ENCODE results near the gene PSMD3.

Gene PSMD3

GRCh38 chr17:40023590-40024292, 43.1 kb downstream of the PSMD3 start:
- DNase-seq: no peak

GRCh38 chr17:40024901-40025300, 44.3 kb downstream of the PSMD3 start:
- no peak for DNase-seq

- no peak for DNase-seq
Measured at GRCh38 chr17:40025559-40025958, 45.0 kb downstream of the PSMD3 start.

- no peak for DNase-seq
Measured at GRCh38 chr17:40025991-40026815, 45.6 kb downstream of the PSMD3 start.

GRCh38 chr17:40026816-40027613, 46.4 kb downstream of the PSMD3 start:
- peak; percentile 34 for DNase-seq

- DNase-seq: no peak
Measured at GRCh38 chr17:40027614-40028012, 47.0 kb downstream of the PSMD3 start.

- no peak for DNase-seq
Measured at GRCh38 chr17:40028595-40028994, 48.0 kb downstream of the PSMD3 start.

GRCh38 chr17:40031706-40032105, 51.1 kb downstream of the PSMD3 start:
- DNase-seq: no peak

- DNase-seq: no peak
Measured at GRCh38 chr17:40032322-40033320, 52.0 kb downstream of the PSMD3 start.

- no peak for DNase-seq
Measured at GRCh38 chr17:40033339-40033738, 52.7 kb downstream of the PSMD3 start.

GRCh38 chr17:40034426-40035161, 54.0 kb downstream of the PSMD3 start:
- DNase-seq: no peak

- no peak for DNase-seq
Measured at GRCh38 chr17:40035162-40035559, 54.6 kb downstream of the PSMD3 start.

GRCh38 chr17:40038882-40039513, 58.4 kb downstream of the PSMD3 start:
- DNase-seq: peak; percentile 4

GRCh38 chr17:40041196-40041595, 60.6 kb downstream of the PSMD3 start:
- no peak for DNase-seq
